Esophagus squamous epithelium (tissue), 4 donors: ENCODE results near the gene ANKHD1.

ENCODE experiments used
- CTCF ChIP-seq, 6 experiments: fragments of 450-650 bp in 4 of 6; fragments of 200-600 bp in 2 of 6; sonication (generic) in 2 of 6; IDR thresholded peaks; one replicate each; pipeline ENCODE4 v1.5.1; 2016 to 2019; ENCODE audit warnings: antibody characterized with exemption in 6 of 6, mild to moderate bottlenecking in 4 of 6, moderate library complexity in 4 of 6
- POLR2A ChIP-seq, 4 donors: fragments of 450-650 bp; IDR thresholded peaks; one replicate each; pipeline ENCODE4 v1.6.1; 2017; ENCODE audit warnings: antibody characterized with exemption in 4 of 4, mild to moderate bottlenecking in 4 of 4, moderate library complexity in 3 of 4

- TF ChIP-seq POLR2A (IDR thresholded peaks at IDR 0.05): no peak
- TF ChIP-seq CTCF (IDR thresholded peaks at IDR 0.05): no peak
These were observed 39.3 kb upstream of the ANKHD1 start for GRCh38 chr5:140362311-140362710.
